ENCODE data around the gene KCNH4. TPM values are rescaled to one million over a fixed set of nuclear protein-coding genes. Genes with fewer than 3 reads are reported as not detected.
"Not testable (repeated sequence)": the region's sequence is repeated elsewhere in the genome, so short reads cannot be mapped to it uniquely, and the experiment has no call there.

The KCNH4 gene
- total RNA-seq, 4 donors from 2014 or later: 0.30 TPM; not detected in 3

- DNase-seq (ENCODE audit: low spot score in 2 of 2): no peak
- Histone ChIP-seq H3K9me3 (no peaks in the 10 kb centered on the region), H3K27me3 (no peaks in the 10 kb centered on the region), H3K27ac (no peak overlapping the region), H3K36me3 (peaks cover 2 to 64% (median 24%) of the 10 kb centered on the region in 3 donors), H3K4me1 (no peaks in the 10 kb centered on the region), H3K4me3 (no peak overlapping the region)
- TF ChIP-seq POLR2A (IDR thresholded peaks at IDR 0.05) (no peak), CTCF (IDR thresholded peaks at IDR 0.05) (peak; percentile 23 to 51 (median 35))
- 55 to 57% methylated on average over 3 of the region's 3 CpGs for WGBS, 2 donors
Measured at GRCh38 chr17:42221886-42222745, 41.2 kb upstream of the KCNH4 start.

GRCh38 chr17:42219280-42219679 lies 38.3 kb upstream of the KCNH4 start:
- not testable (repeated sequence) for H3K4me1 ChIP-seq; H3K27ac ChIP-seq; H3K27me3 ChIP-seq; DNase-seq (ENCODE audit: low spot score in 2 of 2); H3K9me3 ChIP-seq; H3K4me3 ChIP-seq
- H3K36me3 ChIP-seq: peaks cover 2 to 86% (median 29%) of the 10 kb centered on the region in 3 donors
- no CpG with 5 or more reads among the region's 17 CpGs for WGBS, 2 donors

GRCh38 chr17:42214156-42214555 lies 33.2 kb upstream of the KCNH4 start:
- peaks cover 0 to 22% (median 0%) of the 10 kb centered on the region in 4 donors for H3K4me1 ChIP-seq
- WGBS, 2 donors: 90 to 92% methylated on average over 2 of the region's 2 CpGs
- H3K9me3 ChIP-seq: no peaks in the 10 kb centered on the region
- H3K36me3 ChIP-seq: peaks cover 0 to 98% (median 18%) of the 10 kb centered on the region in 3 donors
- no peak overlapping the region for H3K4me3 ChIP-seq
- H3K27me3 ChIP-seq: no peaks in the 10 kb centered on the region
- no peak overlapping the region for H3K27ac ChIP-seq
- TF ChIP-seq EP300 (IDR thresholded peaks at IDR 0.05): no peak
- TF ChIP-seq CTCF (IDR thresholded peaks at IDR 0.05): no peak
- no peak for TF ChIP-seq POLR2A (IDR thresholded peaks at IDR 0.05)
- DNase-seq (ENCODE audit: low spot score in 2 of 2): no peak

- H3K36me3 ChIP-seq: peaks cover 0 to 98% (median 11%) of the 10 kb centered on the region in 3 donors
- WGBS, 2 donors: 62 to 69% methylated on average over 7 of the region's 7 CpGs
- H3K4me3 ChIP-seq: no peak overlapping the region
- no peaks in the 10 kb centered on the region for H3K9me3 ChIP-seq
- no peaks in the 10 kb centered on the region for H3K27me3 ChIP-seq
- H3K27ac ChIP-seq: peak overlapping the region in 3 of 4 donors; percentile 2 to 64 (median 26)
- TF ChIP-seq EP300 (IDR thresholded peaks at IDR 0.05) (peak in 1 of 2 donors; percentile 16), CTCF (IDR thresholded peaks at IDR 0.05) (no peak), POLR2A (IDR thresholded peaks at IDR 0.05) (no peak)
- peak in 1 of 2 donors; percentile 21 for DNase-seq (ENCODE audit: low spot score in 2 of 2)
- peaks cover 0 to 22% (median 0%) of the 10 kb centered on the region in 4 donors for H3K4me1 ChIP-seq
Measured at GRCh38 chr17:42212382-42212781, 31.4 kb upstream of the KCNH4 start.

- Histone ChIP-seq H3K27ac (peak overlapping the region in 2 of 4 donors; percentile 31 to 64), H3K36me3 (peaks cover 0 to 98% (median 7%) of the 10 kb centered on the region in 3 donors), H3K4me1 (peaks cover 0 to 22% (median 0%) of the 10 kb centered on the region in 4 donors)
- DNase-seq (ENCODE audit: low spot score in 2 of 2): peak; percentile 86 to 89
- H3K27me3 ChIP-seq, H3K9me3 ChIP-seq, H3K4me3 ChIP-seq: not testable (repeated sequence)
- 49 to 69% methylated on average over 9 of the region's 9 CpGs for WGBS, 2 donors
- TF ChIP-seq EP300 (IDR thresholded peaks at IDR 0.05): peak in 1 of 2 donors; percentile 68
Measured at GRCh38 chr17:42211921-42212341, 31.0 kb upstream of the KCNH4 start.

- H3K4me3 ChIP-seq: no peak overlapping the region
- WGBS, 2 donors: 77 to 90% methylated on average over 6 of the region's 6 CpGs
- H3K27me3 ChIP-seq: no peaks in the 10 kb centered on the region
- H3K36me3 ChIP-seq: peaks cover 0 to 99% (median 3%) of the 10 kb centered on the region in 3 donors
- peak; percentile 45 to 65 for DNase-seq (ENCODE audit: low spot score in 2 of 2)
- TF ChIP-seq CTCF (IDR thresholded peaks at IDR 0.05): no peak
- TF ChIP-seq EP300 (IDR thresholded peaks at IDR 0.05): peak in 1 of 2 donors; percentile 48
- H3K4me1 ChIP-seq: peaks cover 0 to 22% (median 0%) of the 10 kb centered on the region in 4 donors
- no peaks in the 10 kb centered on the region for H3K9me3 ChIP-seq
- peak overlapping the region in 1 of 4 donors; percentile 64 for H3K27ac ChIP-seq
Measured at GRCh38 chr17:42210046-42210445, 29.1 kb upstream of the KCNH4 start.

GRCh38 chr17:42206153-42206612 lies 25.2 kb upstream of the KCNH4 start:
- H3K36me3 ChIP-seq: peaks cover 4 to 98% (median 10%) of the 10 kb centered on the region in 3 donors
- not testable (repeated sequence) for H3K27me3 ChIP-seq; DNase-seq (ENCODE audit: low spot score in 2 of 2); H3K27ac ChIP-seq; H3K9me3 ChIP-seq; H3K4me3 ChIP-seq; H3K4me1 ChIP-seq
- WGBS, 2 donors: 69 to 80% methylated on average over 8 of the region's 8 CpGs

Measured in tibial nerve (tissue), 4 donors.